Measurements from ENCODE around the gene SLC4A3.

DNA sequence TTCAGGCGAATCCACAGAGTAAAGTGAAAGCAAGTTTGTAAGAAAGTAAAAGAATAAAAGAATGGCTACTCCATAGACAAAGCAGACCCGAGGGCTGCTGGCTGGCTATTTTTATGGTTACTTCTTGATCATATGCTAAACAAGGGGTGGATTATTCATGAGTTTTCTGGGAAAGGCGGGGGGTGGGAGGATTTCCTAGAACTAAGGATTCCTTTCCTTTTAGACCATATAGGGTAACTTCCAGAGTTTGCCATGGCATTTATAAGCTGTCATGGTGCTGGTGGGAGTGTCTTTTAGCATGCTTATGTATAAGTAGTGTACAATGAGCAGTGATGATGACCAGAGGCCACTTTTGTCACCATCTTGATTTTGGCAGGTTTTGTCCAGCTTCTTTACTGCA, 59.8 kb downstream of the SLC4A3 start:
- TF ChIP-seq, protein P1, sequence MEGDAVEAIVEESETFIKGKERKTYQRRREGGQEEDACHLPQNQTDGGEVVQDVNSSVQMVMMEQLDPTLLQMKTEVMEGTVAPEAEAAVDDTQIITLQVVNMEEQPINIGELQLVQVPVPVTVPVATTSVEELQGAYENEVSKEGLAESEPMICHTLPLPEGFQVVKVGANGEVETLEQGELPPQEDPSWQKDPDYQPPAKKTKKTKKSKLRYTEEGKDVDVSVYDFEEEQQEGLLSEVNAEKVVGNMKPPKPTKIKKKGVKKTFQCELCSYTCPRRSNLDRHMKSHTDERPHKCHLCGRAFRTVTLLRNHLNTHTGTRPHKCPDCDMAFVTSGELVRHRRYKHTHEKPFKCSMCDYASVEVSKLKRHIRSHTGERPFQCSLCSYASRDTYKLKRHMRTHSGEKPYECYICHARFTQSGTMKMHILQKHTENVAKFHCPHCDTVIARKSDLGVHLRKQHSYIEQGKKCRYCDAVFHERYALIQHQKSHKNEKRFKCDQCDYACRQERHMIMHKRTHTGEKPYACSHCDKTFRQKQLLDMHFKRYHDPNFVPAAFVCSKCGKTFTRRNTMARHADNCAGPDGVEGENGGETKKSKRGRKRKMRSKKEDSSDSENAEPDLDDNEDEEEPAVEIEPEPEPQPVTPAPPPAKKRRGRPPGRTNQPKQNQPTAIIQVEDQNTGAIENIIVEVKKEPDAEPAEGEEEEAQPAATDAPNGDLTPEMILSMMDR (conservative IDR thresholded peaks at IDR 0.05; ENCODE audit: low read depth, low read length): no peak
- no peak for TF ChIP-seq EZH2 (IDR thresholded peaks at IDR 0.05; ENCODE audit: borderline replicate concordance, low read depth, low read length, poor library complexity, severe bottlenecking)
